ENCODE data around the gene DOCK10. TPM values are rescaled to one million over a fixed set of nuclear protein-coding genes. Genes with fewer than 3 reads are reported as not detected.

DOCK10 gene
- total RNA-seq, 1 experiment from 2014 or later: 0.15 TPM

DNA sequence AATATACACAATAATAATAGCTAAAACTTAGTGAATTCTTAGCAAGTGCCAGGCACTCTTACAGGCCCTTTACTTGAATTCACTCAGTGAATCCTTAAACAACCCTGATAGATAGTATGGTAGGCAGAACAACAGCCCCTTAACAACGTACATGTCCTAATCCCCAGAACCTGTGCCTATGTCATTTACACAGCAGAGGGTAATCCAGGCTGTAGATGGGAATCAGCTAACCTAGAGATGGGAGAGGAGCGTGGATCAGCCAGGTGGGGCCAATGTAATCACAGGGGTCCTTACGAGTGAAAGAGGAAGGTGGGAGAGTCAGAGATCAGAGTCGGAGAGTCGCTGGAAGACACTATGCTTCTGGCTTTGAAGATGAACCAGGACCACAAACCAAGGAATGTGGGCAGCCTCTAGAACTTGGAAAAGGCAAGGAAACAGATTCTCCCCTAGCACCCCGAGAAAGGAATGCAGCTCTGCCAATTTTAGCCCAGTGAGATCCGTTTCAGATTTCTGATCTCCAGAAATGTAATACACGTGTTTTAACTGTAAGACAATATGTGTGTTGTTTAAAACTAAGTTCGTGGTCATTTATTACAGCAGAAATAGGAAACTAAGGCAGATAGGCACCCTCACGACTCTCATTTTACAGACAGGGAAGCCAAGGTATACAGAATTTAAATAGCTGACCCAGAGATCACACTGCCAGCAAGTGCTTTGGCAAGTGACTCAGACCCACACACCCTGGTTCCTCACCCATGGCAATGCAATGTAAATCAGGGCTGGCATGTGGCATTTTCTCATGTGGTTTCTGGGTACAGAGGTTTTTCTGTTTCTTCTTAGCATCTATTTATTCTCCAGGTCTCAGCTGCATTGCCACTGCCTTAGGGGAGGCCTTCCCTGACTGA is 68.9 kb downstream of the DOCK10 start:
- peaks cover 7% of the 10 kb centered on the region for H3K4me1 ChIP-seq (ENCODE audit: low read length)
- H3K79me2 ChIP-seq (ENCODE audit: low read length): no peaks in the 10 kb centered on the region
- H3K4me3 ChIP-seq (ENCODE audit: low read length): no peak overlapping the region
- H2AFZ ChIP-seq (ENCODE audit: low read length): no peak overlapping the region
- no peaks in the 10 kb centered on the region for H3K9me3 ChIP-seq (ENCODE audit: low read length)
- no peak overlapping the region for H3K27ac ChIP-seq (ENCODE audit: low read length)
- no peaks in the 10 kb centered on the region for H3K9me2 ChIP-seq (replicated peaks; ENCODE audit: insufficient read depth, low read length)
- no peak overlapping the region for H3K9ac ChIP-seq (ENCODE audit: low read length)
- H3K4me2 ChIP-seq (ENCODE audit: low read depth, low read length, poor library complexity, severe bottlenecking): no peak overlapping the region
- no peak for DNase-seq
- H4K20me1 ChIP-seq (ENCODE audit: insufficient read depth, low read depth, low read length): no peaks in the 10 kb centered on the region
- no peaks in the 10 kb centered on the region for H3K27me3 ChIP-seq (ENCODE audit: low read length)
- no peaks in the 10 kb centered on the region for H3K36me3 ChIP-seq (ENCODE audit: insufficient read depth, low read length)

DNA sequence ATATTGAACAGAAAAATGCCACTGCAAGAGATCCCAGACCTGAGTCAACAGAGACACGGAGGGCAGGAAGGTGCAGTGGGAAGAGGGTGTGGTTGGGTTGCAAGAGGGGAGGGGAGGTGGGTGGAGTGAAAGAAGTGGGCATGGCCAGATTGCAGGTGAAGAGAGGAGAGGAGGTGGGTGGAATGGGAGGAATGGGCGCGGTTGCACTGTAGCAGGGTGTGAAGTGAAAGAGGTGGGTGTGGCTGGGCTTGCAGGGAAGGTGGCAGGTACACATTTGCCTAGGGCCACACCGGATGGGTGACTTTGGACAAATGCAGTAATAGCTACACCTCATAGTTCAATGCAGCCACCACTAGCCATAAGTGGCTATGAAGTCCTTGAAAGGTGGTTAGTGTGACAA is 71.1 kb downstream of the DOCK10 start:
- Histone ChIP-seq H3K27ac (ENCODE audit: low read length) (no peak overlapping the region), H3K79me2 (ENCODE audit: low read length) (no peaks in the 10 kb centered on the region), H2AFZ (ENCODE audit: low read length) (no peak overlapping the region), H3K4me3 (ENCODE audit: low read length) (no peak overlapping the region), H3K36me3 (ENCODE audit: insufficient read depth, low read length) (no peaks in the 10 kb centered on the region), H3K9ac (ENCODE audit: low read length) (no peak overlapping the region), H3K4me2 (ENCODE audit: low read depth, low read length, poor library complexity, severe bottlenecking) (no peak overlapping the region), H3K4me1 (ENCODE audit: low read length) (peaks cover 7% of the 10 kb centered on the region), H3K9me3 (ENCODE audit: low read length) (no peaks in the 10 kb centered on the region), H4K20me1 (ENCODE audit: insufficient read depth, low read depth, low read length) (no peaks in the 10 kb centered on the region), H3K9me2 (replicated peaks; ENCODE audit: insufficient read depth, low read length) (no peaks in the 10 kb centered on the region), H3K27me3 (ENCODE audit: low read length) (no peaks in the 10 kb centered on the region)
- no peak for DNase-seq

DNA sequence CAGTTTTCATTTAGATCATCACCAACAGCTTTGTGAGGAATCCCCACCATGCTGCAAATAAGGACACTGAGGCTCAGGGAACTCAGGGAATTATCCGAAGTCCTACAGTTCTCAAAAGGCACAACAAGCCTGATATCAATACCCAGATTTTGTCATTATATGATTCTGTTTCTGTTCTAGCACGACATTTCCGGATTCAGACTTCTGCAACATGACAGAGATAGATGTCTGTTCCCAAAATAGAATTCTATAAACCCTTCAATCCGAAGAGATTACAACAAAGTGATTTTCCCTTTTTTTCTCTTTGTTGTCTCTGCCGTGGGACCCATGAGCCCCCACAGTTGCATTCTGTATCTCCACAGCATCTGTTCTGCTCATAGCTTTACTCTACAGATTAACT is 72.0 kb downstream of the DOCK10 start:
- Histone ChIP-seq H3K4me1 (ENCODE audit: low read length) (peaks cover 7% of the 10 kb centered on the region), H3K27me3 (ENCODE audit: low read length) (no peaks in the 10 kb centered on the region), H3K36me3 (ENCODE audit: insufficient read depth, low read length) (no peaks in the 10 kb centered on the region), H3K9ac (ENCODE audit: low read length) (no peak overlapping the region), H3K4me2 (ENCODE audit: low read depth, low read length, poor library complexity, severe bottlenecking) (no peak overlapping the region), H4K20me1 (ENCODE audit: insufficient read depth, low read depth, low read length) (no peaks in the 10 kb centered on the region), H3K27ac (ENCODE audit: low read length) (no peak overlapping the region), H3K9me2 (replicated peaks; ENCODE audit: insufficient read depth, low read length) (no peaks in the 10 kb centered on the region), H3K79me2 (ENCODE audit: low read length) (no peaks in the 10 kb centered on the region), H3K9me3 (ENCODE audit: low read length) (no peaks in the 10 kb centered on the region), H2AFZ (ENCODE audit: low read length) (no peak overlapping the region), H3K4me3 (ENCODE audit: low read length) (no peak overlapping the region)
- DNase-seq: no peak

DNA sequence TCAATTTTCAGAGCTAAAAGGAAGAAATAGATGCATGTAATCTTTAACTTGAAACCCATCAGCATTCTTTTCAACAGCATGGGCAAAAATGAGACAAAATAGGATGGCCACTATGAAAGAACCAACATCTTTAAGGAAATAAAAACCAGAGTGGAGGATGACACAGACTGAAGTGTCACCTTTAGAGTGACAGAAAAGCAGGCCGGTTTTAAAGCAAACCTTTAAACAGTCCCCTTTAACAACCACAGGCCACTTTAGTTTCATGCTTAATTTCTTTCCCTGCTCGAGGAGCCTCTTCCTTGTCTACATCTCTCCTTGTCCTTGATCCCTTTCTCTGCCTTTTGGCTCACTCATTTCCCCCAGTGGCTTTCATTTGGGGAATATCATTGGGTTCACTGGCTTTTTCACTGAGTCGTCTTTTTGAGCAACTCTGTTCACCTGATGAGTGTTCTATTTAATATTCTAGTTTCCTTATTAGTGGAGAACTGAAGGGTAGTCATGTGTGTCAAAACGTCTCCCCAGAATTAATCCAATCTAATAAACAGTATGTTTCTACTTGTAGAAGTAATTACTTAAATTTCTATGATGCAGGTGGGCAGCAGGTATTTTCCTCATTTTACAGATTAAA is 72.5 kb downstream of the DOCK10 start:
- no peaks in the 10 kb centered on the region for H3K79me2 ChIP-seq (ENCODE audit: low read length)
- DNase-seq: no peak
- peaks cover 7% of the 10 kb centered on the region for H3K4me1 ChIP-seq (ENCODE audit: low read length)
- no peaks in the 10 kb centered on the region for H3K9me2 ChIP-seq (replicated peaks; ENCODE audit: insufficient read depth, low read length)
- no peak overlapping the region for H3K27ac ChIP-seq (ENCODE audit: low read length)
- no peaks in the 10 kb centered on the region for H3K36me3 ChIP-seq (ENCODE audit: insufficient read depth, low read length)
- no peaks in the 10 kb centered on the region for H3K27me3 ChIP-seq (ENCODE audit: low read length)
- H4K20me1 ChIP-seq (ENCODE audit: insufficient read depth, low read depth, low read length): no peaks in the 10 kb centered on the region
- H3K9me3 ChIP-seq (ENCODE audit: low read length): no peaks in the 10 kb centered on the region
- H3K4me3 ChIP-seq (ENCODE audit: low read length): no peak overlapping the region
- H3K4me2 ChIP-seq (ENCODE audit: low read depth, low read length, poor library complexity, severe bottlenecking): no peak overlapping the region
- H2AFZ ChIP-seq (ENCODE audit: low read length): no peak overlapping the region
- no peak overlapping the region for H3K9ac ChIP-seq (ENCODE audit: low read length)

DNA sequence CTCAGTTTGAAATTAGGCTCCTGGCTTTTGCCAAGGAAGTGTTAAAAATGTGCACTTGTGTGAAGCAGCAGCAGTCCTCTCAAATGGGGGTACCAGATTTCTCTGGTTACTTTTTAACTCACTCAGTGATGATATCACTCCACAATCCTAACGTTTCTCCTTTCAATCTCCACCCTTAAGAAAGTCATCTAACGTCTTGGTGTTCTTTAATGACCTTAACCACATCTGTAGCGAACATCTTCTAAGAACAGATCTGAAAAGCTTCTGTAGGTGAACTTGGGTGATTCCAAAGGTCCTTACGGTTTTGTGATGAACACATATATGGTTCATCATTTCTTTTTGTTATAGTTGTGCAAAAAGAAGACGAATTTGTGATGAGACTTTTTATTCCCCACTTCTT is 73.2 kb downstream of the DOCK10 start:
- no peaks in the 10 kb centered on the region for H3K36me3 ChIP-seq (ENCODE audit: insufficient read depth, low read length)
- no peak overlapping the region for H3K4me3 ChIP-seq (ENCODE audit: low read length)
- H3K9me3 ChIP-seq (ENCODE audit: low read length): no peaks in the 10 kb centered on the region
- peaks cover 7% of the 10 kb centered on the region for H3K4me1 ChIP-seq (ENCODE audit: low read length)
- H3K9ac ChIP-seq (ENCODE audit: low read length): no peak overlapping the region
- H3K79me2 ChIP-seq (ENCODE audit: low read length): no peaks in the 10 kb centered on the region
- no peak overlapping the region for H3K4me2 ChIP-seq (ENCODE audit: low read depth, low read length, poor library complexity, severe bottlenecking)
- DNase-seq: no peak
- H3K27me3 ChIP-seq (ENCODE audit: low read length): no peaks in the 10 kb centered on the region
- H3K9me2 ChIP-seq (replicated peaks; ENCODE audit: insufficient read depth, low read length): no peaks in the 10 kb centered on the region
- no peak overlapping the region for H2AFZ ChIP-seq (ENCODE audit: low read length)
- no peaks in the 10 kb centered on the region for H4K20me1 ChIP-seq (ENCODE audit: insufficient read depth, low read depth, low read length)
- no peak overlapping the region for H3K27ac ChIP-seq (ENCODE audit: low read length)

DNA sequence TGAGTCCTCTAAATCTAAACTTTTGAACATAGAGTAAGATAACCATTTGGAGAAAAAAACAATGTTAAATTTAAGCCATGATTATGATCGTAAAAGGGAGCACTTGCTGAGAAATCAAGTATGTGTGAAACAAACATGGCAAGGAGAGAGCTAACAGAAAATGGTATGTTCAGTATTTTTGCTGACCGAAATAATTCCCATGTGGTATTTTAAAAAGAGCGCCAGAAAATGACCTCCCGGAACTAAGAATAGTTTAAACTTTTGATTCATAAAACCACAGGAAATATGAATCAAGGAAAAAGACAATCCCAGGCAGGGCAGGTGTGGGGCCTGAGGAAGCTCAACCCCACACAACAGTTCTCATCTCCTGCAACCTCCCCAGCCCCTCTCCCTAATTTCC is 74.2 kb downstream of the DOCK10 start:
- Histone ChIP-seq H3K36me3 (ENCODE audit: insufficient read depth, low read length) (no peaks in the 10 kb centered on the region), H3K27ac (ENCODE audit: low read length) (no peak overlapping the region), H3K9ac (ENCODE audit: low read length) (no peak overlapping the region), H2AFZ (ENCODE audit: low read length) (no peak overlapping the region), H3K9me2 (replicated peaks; ENCODE audit: insufficient read depth, low read length) (no peaks in the 10 kb centered on the region), H3K27me3 (ENCODE audit: low read length) (no peaks in the 10 kb centered on the region), H3K4me2 (ENCODE audit: low read depth, low read length, poor library complexity, severe bottlenecking) (no peak overlapping the region), H3K4me3 (ENCODE audit: low read length) (no peak overlapping the region), H3K9me3 (ENCODE audit: low read length) (no peaks in the 10 kb centered on the region), H4K20me1 (ENCODE audit: insufficient read depth, low read depth, low read length) (no peaks in the 10 kb centered on the region), H3K4me1 (ENCODE audit: low read length) (peaks cover 7% of the 10 kb centered on the region), H3K79me2 (ENCODE audit: low read length) (no peaks in the 10 kb centered on the region)
- no peak for DNase-seq

DNA sequence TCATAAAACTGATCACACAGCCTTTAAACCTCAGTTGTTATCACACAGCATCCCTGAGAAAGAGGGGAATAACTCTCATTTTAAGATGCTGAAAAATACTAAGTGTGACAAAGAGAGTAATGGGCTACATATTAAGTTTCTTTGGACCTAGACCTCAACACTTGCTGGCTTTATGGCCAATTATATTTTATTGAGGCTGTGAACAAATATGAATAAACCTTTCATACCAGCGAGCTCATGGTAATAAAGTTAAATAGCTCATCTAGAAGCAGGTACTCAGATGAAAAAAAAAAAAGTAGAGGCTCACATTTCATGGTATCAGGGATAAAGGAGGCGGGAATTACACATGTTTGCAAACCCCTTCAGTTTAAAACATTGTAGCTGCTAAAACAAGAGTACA is 75.7 kb downstream of the DOCK10 start:
- Histone ChIP-seq H2AFZ (ENCODE audit: low read length) (no peak overlapping the region), H3K4me2 (ENCODE audit: low read depth, low read length, poor library complexity, severe bottlenecking) (no peak overlapping the region), H3K79me2 (ENCODE audit: low read length) (no peaks in the 10 kb centered on the region), H3K9me3 (ENCODE audit: low read length) (no peaks in the 10 kb centered on the region), H3K27ac (ENCODE audit: low read length) (no peak overlapping the region), H3K4me1 (ENCODE audit: low read length) (peaks cover 7% of the 10 kb centered on the region), H4K20me1 (ENCODE audit: insufficient read depth, low read depth, low read length) (no peaks in the 10 kb centered on the region), H3K27me3 (ENCODE audit: low read length) (no peaks in the 10 kb centered on the region), H3K9me2 (replicated peaks; ENCODE audit: insufficient read depth, low read length) (no peaks in the 10 kb centered on the region), H3K4me3 (ENCODE audit: low read length) (no peak overlapping the region), H3K36me3 (ENCODE audit: insufficient read depth, low read length) (no peaks in the 10 kb centered on the region), H3K9ac (ENCODE audit: low read length) (no peak overlapping the region)
- DNase-seq: no peak

DNA sequence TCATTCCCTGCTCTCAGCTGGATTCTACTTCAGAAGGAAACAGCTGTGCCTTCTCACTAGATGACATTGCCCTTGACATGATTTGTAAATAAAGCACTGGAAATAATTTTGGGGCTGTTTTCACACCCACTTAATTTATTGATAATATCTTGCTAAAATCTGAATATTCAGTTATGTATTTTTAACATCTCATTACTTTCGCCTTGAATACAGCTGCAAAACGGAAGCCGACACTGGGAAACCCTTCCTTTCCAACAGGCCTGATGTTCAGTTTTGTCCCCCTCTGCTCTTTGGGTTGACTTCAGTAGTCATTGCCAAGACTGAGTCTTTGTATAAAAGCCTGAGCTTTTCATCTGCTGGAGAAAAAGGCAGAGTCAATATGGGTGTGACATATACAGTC is 82.7 kb downstream of the DOCK10 start:
- Histone ChIP-seq H3K9ac (ENCODE audit: low read length) (no peak overlapping the region), H3K4me2 (ENCODE audit: low read depth, low read length, poor library complexity, severe bottlenecking) (no peak overlapping the region), H3K4me3 (ENCODE audit: low read length) (no peak overlapping the region), H3K9me3 (ENCODE audit: low read length) (no peaks in the 10 kb centered on the region), H4K20me1 (ENCODE audit: insufficient read depth, low read depth, low read length) (no peaks in the 10 kb centered on the region), H3K9me2 (replicated peaks; ENCODE audit: insufficient read depth, low read length) (no peaks in the 10 kb centered on the region), H3K36me3 (ENCODE audit: insufficient read depth, low read length) (no peaks in the 10 kb centered on the region), H3K27ac (ENCODE audit: low read length) (no peak overlapping the region), H3K4me1 (ENCODE audit: low read length) (peaks cover 7% of the 10 kb centered on the region), H3K79me2 (ENCODE audit: low read length) (no peaks in the 10 kb centered on the region), H2AFZ (ENCODE audit: low read length) (no peak overlapping the region), H3K27me3 (ENCODE audit: low read length) (no peaks in the 10 kb centered on the region)
- DNase-seq: no peak

All from Karpas-422 (cell line).